Measurements from ENCODE around the gene MORN1. TPM values are rescaled to one million over a fixed set of nuclear protein-coding genes. Genes with fewer than 3 reads are reported as not detected.
"Not testable (repeated sequence)": the region's sequence is repeated elsewhere in the genome, so short reads cannot be mapped to it uniquely, and the experiment has no call there.

Gene MORN1
- polyA plus RNA-seq, 10 donors, result 4.2 to 9.1 (median 6.2) TPM

DNA sequence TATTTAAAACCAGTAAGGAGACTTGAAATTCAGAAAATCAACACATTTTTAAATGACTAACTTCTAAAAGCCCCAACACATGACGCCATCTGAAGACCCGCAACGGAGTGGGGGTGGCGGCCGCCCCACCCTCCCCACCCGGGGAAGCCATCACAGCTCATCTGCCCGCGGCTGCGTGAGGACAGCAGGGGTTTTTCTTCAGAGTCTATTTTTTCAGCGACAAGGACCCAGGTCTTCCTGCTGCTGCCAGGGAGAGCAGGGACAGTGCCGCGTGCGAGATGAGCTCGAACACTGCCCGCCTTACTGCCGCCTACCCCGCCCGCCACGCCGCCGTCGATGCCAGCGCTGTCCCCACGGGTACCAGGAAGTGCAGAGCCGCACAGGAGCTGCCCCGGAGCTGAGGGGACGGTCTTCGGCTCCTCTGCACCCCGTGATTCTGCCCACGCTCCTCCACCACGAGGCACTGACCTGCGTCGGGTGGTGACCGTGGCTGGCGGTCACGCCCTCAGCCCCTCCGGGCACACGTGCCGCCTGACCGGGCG, 84.2 kb downstream of the MORN1 start:
- DNase-seq, result no peak

DNA sequence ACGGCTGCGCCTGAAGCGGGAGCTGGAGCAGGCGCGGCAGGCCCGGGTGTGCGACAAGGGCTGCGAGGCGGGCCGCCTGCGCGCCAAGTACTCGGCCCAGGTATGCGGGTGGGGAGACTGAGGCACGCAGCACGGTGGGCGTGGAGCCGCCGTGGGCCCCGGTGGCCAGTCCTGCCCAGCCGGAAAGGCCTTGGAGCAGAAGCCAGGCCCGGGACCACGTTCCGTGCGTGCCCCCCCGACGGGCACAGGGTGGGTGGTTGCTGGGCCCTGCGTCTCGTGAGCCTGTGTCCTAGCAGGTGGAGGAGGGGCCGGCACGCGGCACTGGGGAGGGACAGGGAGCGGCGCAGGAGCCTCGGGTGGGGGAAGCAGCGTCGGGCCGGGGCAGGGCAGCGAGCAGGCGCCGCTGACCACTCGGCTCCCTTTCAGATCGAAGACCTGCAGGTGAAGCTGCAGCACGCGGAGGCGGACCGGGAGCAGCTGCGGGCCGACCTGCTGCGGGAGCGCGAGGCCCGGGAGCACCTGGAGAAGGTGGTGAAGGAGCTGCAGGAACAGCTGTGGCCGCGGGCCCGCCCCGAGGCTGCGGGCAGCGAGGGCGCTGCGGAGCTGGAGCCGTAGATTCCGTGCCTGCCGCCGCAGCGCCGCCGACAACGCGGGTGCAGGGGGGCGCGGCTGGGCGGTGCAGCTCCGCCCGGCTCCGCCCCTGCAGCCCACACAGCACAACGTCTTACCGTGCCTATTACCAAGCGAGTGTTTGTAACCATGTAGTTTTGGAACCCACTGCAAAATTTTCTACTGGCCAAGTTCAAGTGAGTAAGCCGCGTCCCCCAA, 85.0 kb downstream of the MORN1 start:
- DNase-seq, result no peak

DNA sequence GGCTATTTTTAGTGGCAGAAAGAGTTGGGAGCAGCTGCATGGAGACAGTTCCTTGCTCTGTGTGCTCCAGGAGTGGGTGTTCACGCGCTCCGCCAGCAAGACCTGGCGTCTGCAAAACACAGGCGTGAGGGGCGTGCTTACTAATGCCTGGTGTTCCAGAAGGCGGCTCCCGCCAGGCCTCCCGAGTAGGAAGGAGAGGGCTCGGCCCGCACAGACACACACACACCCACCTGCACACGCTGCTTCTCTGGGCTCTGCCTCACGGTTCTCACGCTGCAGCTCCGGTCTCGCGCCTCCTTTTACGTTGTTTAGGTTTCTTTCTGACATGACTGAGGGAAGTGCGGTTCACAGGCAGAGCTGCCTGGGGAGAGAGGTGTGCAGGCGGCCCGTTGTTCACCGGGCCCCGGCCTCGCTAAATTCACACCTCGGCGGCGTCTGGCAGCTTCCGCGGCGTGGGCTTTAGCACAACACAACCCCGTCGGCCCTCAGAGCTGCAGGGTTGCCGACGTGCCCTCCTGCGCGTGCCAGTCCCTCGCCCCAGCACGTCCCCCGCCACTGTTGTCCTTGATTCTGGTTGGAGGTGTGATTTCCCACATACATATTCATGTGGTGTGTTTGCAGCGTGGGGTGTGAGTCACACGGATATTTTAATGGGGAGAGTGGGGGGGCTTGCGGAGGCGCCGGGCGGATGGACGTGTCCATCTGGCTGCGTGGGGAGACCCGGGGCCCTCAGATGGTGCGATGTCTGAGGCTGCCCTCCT, 86.3 kb downstream of the MORN1 start:
- DNase-seq, result peak in 1 of 3 donors; percentile 83

DNA sequence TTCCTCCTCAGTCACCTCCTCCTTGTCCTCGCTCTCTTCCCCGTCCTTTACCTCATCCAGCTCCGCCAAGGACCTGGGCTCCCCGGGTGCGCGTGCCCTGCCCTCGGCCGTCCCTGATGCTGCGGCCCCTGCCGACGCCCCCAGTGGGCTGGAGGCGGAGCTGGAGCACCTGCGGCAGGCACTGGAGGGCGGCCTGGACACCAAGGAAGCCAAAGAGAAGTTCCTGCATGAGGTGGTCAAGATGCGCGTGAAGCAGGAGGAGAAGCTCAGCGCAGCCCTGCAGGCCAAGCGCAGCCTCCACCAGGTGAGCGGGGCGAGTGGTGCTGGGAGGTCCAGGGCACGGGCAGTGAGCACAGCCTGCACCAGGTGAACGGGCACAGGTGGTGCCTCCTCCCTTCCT, 87.1 kb downstream of the MORN1 start:
- DNase-seq, result no peak

DNA sequence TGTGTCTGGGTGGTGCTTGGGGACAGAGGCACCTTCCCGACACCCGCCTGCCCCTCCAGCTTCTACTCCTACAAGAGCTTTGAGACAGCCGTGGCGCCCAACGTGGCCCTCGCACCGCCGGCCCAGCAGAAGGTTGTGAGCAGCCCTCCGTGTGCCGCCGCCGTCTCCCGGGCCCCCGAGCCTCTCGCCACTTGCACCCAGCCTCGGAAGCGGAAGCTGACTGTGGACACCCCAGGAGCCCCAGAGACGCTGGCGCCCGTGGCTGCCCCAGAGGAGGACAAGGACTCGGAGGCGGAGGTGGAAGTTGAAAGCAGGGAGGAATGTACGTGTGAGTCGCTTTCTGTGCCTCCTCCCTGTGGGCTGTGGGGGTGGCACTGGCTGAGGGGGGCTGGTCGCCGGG, 87.6 kb downstream of the MORN1 start:
- DNase-seq, result no peak

DNA sequence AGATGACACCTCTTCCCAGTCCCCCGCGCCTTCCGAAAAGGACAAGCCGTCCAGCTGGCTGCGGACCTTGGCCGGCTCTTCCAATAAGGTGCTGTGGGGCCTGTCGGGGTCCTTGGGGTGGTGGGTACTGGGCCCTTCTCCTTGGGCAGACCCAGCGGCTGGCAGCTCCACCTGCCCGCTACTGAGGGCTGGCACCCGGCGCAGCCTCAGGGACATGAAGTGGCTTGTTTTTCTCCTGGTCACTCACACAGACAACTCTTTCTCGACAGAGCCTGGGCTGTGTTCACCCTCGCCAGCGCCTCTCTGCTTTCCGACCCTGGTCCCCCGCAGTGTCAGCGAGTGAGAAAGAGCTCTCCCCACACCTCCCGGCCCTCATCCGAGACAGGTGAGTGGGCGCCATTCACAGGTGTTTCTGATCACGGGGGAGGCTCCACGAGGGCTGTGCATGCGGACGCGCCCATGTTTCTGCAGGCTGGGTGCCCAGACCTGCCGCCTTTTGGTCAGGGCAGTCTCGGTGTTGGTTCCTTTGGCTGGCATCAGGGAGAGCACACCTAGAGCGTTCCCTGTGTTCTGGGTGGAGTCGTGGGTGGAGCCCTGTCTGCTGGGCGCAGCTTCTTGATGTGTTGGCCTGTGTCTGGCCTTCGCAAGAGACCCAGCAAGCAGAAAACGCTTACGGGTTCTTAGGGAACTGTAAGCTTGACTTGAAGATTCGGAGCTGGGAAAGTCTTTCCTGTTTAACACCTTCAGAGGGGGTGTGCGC, 88.2 kb downstream of the MORN1 start:
- DNase-seq, result no peak

DNA sequence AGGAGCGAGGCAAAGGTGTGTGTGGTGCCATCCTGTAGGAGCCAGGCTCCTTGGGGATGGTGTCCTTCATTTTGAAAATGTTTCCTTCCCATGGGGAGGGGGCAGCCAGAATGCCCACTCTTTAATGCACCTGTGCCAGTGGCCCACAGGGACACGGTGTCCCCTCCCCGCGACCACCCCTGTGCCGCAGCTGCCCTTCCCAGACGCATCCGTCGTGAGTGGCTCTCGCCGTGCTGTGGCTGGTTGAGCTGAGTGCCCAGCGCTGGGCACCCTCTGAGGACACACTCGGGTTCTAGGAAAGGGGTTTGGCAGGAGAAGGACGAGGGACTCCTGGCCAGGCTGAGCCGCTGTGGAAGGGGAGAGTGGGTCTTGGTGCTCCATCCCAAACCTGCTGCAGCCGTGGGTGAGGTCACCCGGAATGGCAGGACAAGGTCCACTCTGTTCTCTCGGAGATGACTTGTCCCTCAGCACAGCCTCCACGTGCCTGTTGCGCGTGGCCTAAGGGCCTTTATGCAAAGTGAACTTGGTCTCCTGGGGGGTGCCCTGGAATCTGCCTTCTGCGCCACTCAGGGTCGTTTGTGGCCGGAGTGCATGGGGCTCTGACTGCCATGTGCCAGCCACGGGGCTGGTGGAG, 88.9 kb downstream of the MORN1 start:
- no peak for DNase-seq

DNA sequence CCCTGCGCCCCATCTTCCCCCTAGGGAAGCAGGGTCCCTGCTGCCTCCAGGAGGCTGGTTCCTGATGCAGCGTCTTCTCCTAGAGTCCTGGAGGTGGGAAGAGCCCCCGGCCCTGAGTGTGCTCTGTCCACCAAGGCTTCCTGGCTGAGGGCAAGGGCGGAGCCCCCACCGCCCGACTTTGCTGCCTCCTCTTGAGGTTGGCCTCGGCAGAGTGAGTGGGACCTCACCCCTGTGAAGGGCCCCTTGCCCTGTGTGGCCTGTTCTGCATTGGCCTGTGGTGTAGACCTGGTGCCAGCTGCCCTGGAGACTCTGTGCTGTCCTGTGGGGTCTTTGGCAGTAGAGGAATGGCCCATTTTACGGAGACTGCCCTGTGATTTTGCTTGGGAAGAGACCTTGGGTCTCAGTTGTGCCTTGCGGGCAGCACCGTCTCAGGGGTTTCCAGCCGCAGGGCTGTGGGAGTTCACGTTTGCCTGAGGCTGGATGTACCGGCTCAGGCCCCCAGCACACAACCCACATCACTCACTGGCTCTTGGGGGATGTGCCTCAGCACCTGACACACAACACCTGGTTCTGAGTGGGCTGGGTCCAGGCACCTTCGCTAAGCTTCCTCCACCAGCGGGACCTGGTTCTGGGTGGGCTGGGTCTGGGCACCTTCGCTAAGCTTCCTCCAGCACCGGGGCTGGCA, 89.6 kb downstream of the MORN1 start:
- DNase-seq, result no peak

DNA sequence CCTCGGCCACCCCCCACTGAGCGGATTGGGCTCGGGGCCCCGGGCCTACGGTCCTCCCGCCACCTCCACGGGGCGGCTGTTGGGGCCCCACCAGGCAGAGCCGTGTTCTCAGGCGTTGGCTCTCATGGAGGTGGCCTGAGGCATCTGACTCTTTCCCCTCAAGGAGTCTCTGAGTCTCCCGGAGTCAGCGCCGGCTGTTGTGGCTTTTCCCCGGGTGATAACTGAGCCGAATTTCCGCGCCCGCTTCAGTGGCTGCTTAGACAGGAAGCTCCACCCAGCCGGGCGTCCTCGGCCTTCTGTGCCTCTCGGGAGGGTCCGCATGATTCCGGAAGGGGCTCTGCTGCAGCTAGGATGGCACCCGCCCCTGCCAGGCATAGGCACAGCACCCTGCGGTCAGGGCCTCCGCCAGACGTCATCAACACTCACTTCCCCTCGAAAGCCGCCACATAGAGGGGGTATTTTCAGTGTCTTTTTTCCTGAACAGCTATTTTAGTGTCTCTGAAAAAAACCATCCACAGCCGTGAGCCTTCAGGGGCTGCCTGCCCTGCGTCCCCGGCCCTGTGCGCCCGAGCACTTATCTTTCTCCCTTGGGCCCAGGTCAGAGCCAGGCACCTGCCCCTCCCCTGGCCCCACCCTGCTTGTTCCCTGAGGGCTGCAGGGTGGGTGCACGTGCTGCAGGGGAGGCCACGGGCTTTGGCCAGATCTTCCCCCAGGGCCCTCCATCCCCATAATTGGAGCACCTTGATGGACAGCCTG, 90.3 kb downstream of the MORN1 start:
- peak in 1 of 3 donors; percentile 84 for DNase-seq

DNA sequence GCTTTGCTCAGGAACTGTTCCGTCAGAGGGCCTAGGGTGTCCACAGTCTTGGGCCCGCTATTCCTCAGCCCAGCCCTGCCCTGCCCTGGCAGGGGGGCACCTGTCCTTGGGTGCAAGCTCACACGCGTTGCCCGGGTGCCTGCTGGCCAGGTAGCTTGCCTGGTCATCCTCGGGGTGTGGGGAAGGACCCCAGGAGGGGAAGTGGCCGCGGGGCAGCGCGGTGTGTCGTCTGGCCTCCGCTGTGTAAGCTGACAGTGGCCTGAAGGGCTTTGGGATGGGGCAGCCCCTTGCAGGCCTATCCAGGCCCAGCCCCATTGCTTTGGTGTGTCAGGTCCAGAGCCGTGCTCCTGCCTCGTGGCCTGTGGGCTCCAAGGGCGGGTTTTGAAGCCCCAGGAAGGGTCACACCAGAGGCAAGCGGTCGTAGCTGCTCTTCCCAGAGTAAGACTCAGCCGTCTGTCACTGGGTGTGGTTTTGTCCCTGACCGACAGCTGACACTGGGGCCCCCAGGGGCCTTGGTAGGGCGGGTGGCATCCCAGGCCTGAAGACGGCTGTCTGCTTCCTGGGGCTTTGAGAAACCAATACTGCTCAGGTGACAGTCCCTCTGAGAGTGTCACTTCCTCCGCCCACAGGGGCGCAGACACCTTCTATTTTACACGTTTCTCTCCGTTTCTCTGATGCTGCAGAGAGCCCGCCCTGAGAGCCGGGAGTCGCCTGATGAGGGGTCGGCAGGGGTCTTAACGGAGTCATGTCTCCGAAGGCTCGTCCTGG, 91.2 kb downstream of the MORN1 start:
- peak in 1 of 3 donors; percentile 63 for DNase-seq

DNA sequence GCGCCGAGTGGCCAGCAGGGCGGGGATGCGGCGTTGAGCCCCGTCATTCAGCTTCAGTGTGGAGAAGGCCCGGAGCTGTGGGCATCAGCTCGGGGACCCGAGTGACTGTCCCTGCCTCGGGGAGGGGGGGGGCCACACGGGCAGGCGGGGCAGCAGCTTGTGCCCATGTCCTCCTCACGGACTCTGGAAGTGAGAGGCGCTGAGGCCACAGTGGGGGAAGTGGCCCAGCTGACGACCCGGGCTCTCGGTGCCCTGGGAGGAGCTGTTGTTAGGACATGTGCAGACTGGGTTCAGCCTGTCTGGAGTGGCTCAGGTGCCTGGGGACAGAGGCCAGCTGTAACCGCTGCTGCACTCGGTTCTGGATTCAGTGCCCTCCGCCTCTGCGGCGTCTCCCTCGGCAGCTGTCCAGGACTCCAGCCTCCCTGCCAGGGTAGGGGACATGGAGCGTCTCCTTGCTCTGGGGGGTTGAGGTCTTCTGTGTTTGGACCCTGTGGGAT, 92.2 kb downstream of the MORN1 start:
- peak in 1 of 3 donors; percentile 72 for DNase-seq

DNA sequence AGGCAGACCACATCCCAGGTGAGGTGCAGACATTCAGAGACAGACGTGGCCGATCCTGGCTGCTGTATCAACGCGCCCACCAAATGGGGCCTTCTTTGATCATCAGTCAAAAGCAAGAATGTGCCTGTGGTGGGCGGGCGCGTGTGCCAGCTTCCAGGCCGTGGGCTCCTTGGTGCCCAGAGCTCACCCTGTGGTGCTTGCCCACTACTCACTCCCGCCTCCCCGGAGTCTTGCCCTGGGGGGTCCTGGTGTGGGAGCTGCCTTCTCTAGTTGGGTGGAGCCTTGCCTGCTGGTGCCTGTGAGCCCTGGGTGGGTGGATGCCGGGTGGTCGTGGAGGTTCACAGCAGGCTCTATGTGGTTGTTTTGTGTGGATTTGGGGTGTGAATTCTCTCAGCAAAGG, 92.7 kb downstream of the MORN1 start:
- no peak for DNase-seq

DNA sequence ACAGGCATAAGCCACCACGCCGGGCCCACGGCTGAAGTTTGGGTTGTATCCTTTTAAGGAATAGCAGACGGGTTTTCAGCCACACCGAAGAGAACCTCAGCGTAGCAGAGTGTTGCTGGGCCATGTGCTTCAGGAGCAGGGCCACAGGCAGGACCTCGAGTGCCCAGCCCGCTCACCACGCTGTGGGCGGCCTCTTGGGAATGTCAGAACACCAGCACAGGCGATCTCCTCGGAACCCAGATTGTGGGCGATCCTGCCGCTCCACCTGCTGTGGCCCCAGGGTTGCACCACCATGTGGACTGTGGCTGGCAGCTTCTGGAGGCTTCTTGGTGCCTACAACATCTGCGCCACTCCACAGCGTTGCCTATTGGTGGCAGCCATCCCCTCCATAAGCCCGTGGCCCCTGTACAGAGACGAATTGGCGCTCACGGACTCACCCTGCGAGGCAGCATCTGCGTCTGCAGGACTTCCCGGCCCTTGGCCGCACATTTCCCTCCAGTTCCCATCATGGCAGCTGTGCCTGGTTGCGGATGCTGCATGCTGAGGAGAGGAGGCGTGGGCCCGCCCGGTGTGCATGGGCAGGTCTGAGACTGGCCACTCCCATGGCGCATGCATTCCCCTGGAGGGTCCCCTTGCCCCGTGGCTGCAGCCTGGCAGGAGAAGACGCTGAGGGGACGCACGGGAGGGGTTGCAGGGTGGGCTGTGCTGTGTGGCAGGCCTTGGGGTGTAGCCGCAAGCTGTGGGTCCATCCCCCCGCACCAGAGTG, 93.9 kb downstream of the MORN1 start:
- no peak for DNase-seq

DNA sequence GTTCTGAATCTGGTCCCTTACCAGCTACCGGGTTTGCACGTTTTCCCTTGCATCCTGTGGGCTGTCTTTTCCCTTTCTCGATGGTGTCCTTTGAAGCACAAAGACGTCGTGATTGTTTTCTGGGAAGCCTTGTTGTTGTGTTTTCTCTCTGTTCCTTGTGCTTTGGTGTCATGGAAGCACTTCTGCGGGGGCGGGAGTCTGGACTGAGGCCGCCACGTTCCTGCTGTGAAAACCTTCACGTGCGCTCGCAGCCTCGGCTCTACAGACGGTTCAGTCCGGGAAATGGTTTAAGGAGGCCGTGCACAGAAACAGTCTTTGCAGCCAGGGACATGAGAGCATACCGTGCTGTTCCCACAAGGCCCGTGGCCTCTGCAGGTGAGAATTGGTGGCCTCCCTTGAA, 94.7 kb downstream of the MORN1 start:
- no peak for DNase-seq

DNA sequence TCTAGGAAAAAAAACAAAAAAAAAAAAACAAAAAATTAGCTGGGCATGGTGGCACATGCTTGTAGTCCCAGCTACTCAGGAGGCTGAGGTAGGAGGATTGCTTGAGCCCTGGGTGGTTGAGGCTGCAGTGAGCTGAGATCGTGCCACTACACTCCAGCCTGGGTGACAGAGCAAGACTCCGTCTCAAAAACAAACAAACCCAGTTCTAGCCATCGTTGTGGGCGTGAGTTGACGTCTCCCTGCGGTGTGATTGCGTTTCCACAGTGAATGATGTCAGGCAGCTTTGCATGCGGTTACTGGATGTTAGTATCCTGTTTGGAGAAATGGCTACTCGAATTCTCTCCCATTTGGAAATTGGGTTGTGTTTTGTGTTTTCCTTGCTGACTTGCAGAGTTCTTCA, 95.1 kb downstream of the MORN1 start:
- DNase-seq, result not testable (repeated sequence)

DNA sequence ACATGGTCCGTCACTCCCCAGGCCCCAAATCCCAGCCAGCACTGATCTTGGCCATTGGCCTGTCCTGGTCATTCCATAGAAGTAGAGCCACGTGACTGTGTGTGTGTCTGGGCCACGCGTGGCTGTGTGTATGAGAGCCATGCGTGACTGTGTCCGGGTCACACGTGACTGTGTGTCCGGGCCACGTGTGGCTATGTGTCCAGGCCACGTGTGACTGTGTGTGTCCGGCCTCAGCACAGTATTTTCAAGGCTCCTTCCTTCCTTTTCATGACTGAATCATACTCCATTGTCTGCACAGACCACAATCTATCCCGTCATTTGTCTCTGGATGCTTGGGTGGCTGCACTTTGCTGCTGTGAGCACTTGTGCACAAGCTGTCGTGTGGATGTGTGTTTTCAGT, 95.8 kb downstream of the MORN1 start:
- no peak for DNase-seq

DNA sequence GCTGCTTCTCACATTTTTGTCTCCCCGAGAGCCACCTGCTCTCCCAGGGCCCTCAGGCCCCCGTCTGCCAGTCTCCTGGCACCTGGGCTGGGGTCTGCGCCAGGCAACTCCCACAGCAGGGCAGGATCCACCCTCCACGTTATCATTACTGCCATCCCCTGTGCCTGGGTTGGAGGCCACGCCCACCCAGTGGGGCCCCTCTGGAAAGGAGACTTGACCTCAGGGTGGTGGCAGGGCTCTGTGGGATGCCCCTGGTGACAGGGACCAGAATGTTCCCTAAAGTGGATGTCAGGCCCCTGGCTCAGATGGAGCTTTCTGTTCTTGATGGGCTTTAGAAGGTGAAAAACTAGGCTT, 96.7 kb downstream of the MORN1 start:
- DNase-seq, result no peak

DNA sequence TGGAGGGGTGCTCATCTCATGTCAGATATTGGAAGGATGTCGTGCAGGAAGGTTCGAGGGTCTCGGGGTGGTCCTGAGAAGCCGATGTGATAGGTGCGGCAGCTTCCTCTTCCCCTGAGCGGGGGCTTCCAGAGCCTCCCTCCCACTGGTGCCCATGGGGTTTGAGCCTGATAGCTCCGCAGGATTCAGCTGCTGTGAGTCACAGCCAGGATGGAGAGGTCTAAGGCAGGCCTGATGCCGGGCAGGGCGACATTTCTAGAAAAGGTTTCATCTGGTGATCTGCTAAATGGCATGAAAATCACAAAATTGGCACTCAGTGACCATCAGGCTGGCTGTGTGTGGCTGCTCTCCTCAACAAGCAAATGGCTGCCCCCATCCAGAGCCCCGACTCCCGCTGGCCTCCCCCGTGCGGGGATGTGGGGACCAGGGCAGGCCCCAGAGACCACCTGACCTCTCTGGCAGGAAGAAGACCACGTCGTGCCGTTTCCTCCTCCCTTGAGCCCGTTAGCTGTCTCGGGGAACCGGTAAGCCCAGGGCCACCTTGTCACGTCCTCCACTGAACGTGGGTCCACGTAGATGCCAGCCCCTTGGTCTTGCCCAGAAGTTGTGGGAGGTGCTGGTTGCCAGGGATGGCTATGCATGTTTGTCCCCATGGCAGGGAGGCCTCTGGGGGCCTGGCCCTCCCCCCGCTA, 97.2 kb downstream of the MORN1 start:
- DNase-seq, result no peak

All from muscle of back (tissue), 11 donors.